Glomerular visceral epithelial cell (primary cell): ENCODE measurements around the gene TMEM151B.
"Not testable (repeated sequence)": the region's sequence is repeated elsewhere in the genome, so short reads cannot be mapped to it uniquely, and the experiment has no call there.

Experiments used
- DNase-seq: peaks from one replicate; pipeline ENCODE4 v3.0.0-alpha.2; 2016; ENCODE audit errors: extremely low spot score

Gene TMEM151B

GRCh38 chr6:44304282-44305199 lies 34.3 kb downstream of the TMEM151B start:
- peak; percentile 45 for DNase-seq

GRCh38 chr6:44305200-44305725 lies 35.0 kb downstream of the TMEM151B start:
- DNase-seq = no peak

- no peak for DNase-seq
Measured at GRCh38 chr6:44306710-44307109, 36.5 kb downstream of the TMEM151B start.

GRCh38 chr6:44307217-44307616 lies 37.0 kb downstream of the TMEM151B start:
- no peak for DNase-seq

DNA sequence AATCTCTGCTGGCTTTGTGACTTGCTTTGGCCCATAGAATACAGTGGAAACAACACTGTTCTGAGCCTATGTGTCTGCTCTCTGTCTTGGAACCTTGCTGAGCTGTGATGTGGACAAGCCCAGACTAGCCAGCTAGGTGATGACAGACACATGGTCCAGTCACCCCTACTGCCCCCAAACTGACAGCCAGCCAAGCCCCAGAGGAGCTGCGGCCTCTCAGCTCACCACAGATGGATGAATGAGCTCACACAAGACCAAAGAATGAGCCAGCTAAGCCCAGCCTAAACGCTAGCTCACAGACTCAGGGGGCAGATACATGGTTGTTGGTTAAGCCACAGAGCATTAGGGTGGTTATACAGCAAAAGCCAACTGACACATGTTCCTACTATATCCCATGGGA lies 38.8 kb downstream of the TMEM151B start:
- DNase-seq = peak; percentile 66

DNA sequence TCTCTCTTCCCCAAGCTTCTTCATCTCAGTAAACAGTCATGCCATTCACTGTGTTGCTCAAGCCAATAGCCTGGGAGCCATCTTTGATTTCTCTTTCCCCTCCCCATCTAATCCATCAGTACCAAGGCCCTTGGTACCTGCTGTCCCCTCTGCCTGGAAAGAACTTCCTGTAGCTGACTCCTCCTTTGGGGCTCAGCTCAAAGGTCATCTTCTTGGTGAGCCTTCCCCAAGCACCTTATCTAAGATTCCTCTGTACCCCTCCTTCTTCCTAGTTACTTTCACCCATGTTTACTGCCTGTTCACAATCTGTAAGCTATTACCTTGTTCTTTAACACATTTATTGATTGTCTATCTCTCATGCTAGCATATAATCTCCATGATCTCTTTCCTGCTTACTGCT lies 39.4 kb downstream of the TMEM151B start:
- DNase-seq = no peak

DNA sequence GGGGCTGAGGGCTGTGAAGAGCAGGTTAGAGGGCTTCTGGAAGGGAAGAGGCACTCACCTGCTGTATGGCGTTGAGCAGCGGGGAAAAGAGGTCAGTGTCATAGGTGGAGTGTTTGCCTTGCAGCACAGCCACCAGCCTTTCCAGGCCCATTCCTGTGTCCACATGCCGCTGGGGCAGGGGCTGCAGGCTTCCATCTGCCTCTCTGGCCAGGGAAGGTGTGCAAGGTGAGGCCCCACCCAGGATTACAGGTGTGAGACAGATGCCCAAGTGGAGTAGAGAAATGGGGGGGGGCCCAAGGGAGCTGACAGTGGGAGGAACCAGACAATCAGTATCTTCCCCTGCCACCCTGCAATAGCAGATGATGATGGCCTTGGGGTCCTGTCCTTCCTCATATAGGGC lies 40.0 kb downstream of the TMEM151B start:
- no peak for DNase-seq

GRCh38 chr6:44311304-44311703 lies 41.1 kb downstream of the TMEM151B start:
- no peak for DNase-seq

DNA sequence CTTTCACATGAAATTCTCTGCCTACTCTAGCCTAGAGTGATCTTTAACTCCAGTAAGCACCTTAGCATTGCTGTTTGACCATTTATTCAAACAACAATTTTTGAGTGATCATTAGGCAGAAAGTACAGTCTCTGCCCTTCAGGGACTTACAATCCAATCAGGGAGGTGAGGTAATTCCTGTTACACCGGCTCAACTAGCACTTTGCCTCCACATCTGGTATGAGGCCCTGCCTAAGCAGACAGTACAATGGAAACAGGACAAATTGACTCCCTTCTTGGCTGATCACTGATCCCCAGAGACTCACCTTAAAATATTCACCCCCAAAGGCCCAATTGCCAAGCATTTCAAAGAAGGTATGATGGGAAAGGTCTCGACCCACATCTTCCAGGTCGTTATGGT lies 41.5 kb downstream of the TMEM151B start:
- DNase-seq = no peak

DNA sequence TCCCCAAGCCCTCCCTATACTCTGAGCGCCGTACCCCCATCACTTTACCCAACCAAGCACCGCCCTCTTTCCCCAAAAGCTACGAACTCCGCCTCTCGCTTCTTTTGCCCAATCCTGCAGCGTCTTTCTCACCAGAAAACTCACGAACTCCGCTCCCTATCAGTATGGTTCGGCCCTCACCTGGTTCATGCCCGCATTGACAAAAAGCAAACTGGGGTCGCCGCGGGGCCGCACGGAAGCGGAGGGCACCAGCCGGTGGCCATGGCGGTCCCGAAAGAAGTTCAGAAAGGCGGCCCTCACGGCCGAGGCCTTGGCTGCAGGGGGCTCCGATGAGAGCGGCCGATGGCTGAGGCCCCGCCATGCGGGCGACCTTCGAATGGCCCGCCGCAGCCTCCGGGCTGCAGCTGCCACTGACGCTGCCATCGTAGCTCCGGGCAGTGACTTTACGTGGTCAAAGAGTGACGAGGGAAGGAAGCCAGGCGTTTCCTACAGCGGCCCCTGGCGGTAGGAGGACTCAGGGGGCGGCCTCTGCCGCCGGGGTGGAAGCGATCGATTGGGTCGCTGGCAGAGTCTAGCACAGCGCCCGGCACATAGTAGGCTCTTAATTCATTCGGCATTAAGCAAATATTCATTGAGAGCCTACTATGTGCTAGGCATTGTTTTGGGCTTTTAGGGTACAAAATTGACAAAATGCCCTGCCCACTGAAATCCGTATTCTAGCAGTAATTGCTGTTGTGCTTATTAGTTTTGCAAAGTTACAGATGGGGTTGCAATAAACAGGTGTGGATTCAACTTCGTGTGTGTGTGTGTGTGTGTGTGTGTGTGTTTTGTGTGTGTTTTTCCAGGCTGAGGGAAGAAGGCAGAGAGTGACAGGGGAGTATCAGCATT lies 42.9 kb downstream of the TMEM151B start, which contains the start of gene AARS2:
Gene AARS2, minus strand, starts transcription at position 447 of the 888 bp plus-strand sequence. Its CDS starts 24 bp downstream, at position 423.
- peak; percentile 85 for DNase-seq

- DNase-seq = not testable (repeated sequence)
Measured at GRCh38 chr6:44314657-44315056, 44.4 kb downstream of the TMEM151B start.

GRCh38 chr6:44315516-44315915 lies 45.3 kb downstream of the TMEM151B start:
- no peak for DNase-seq

- no peak for DNase-seq
Measured at GRCh38 chr6:44315951-44316350, 45.7 kb downstream of the TMEM151B start.

- no peak for DNase-seq
Measured at GRCh38 chr6:44316481-44316880, 46.2 kb downstream of the TMEM151B start.

DNA sequence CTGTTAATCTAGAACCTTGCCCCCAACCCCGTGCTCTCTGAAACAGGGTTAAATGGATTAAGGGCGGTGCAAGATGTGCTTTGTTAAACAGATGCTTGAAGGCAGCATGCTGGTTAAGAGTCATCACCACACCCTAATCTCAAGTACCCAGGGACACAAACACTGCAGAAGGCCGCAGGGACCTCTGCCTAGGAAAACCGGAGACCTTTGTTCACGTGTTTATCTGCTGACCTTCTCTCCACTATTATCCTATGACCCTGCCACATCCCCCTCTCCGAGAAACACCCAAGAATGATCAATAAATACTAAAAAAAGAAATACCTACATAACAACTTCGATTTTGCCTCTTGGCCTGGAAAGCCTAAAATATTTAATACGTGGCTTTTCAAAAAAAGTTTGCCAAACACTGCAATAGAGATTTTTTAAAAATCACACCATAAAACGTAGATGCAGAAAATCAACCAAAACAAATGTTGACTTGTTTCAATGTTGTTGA lies 46.9 kb downstream of the TMEM151B start:
- not testable (repeated sequence) for DNase-seq

- DNase-seq = no peak
Measured at GRCh38 chr6:44321210-44321609, 51.0 kb downstream of the TMEM151B start.

- DNase-seq = no peak
Measured at GRCh38 chr6:44327096-44327495, 56.8 kb downstream of the TMEM151B start.

GRCh38 chr6:44327760-44328159 lies 57.5 kb downstream of the TMEM151B start:
- no peak for DNase-seq

GRCh38 chr6:44328203-44328602 lies 58.0 kb downstream of the TMEM151B start:
- DNase-seq = not testable (repeated sequence)

DNA sequence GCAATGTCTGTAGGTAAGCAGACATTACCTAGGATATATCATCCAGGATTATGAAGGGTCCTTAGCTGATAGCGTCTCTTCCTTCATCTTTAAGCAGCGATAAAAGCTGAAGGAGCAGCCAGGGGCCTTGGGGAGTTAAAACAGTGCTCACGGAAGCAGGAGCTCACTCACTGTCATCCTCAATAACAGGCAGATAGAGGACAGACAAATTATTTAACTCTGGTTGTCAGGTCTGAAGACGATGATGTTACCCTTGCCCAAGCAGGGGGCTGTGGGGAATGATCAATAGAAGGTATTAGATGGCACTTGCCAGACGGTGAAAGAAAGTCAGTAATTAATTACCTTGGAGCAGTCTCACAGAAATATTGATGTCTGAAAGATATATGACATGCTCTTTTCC lies 59.6 kb downstream of the TMEM151B start:
- no peak for DNase-seq

GRCh38 chr6:44332585-44332984 lies 62.3 kb downstream of the TMEM151B start:
- no peak for DNase-seq
